Uterus (tissue), 2 donors: ENCODE results near the gene HLF.

Source experiments
- CTCF ChIP-seq, 4 experiments: fragments of 200-600 bp in 2 of 4; fragments of 450-650 bp in 2 of 4; sonication (generic) in 2 of 4; IDR thresholded peaks; one replicate each; pipeline ENCODE4 v1.5.1; 2016 to 2019; ENCODE audit warnings: antibody characterized with exemption in 4 of 4, mild to moderate bottlenecking in 2 of 4, moderate library complexity in 1 of 4
- POLR2A ChIP-seq, 2 donors: fragments of 450-650 bp; IDR thresholded peaks; one replicate each; pipeline ENCODE4 v1.6.1; 2016; ENCODE audit warnings: antibody characterized with exemption in 2 of 2, mild to moderate bottlenecking in 1 of 2, moderate library complexity in 1 of 2

- TF ChIP-seq CTCF (IDR thresholded peaks at IDR 0.05) (no peak), POLR2A (IDR thresholded peaks at IDR 0.05) (no peak)
These were observed 14.9 kb upstream of the HLF start for GRCh38 chr17:55249861-55250260.
